Inferior parietal cortex (tissue), 1 donor: Measurements from ENCODE around the gene ARL13B.
"Not testable (repeated sequence)": the region's sequence is repeated elsewhere in the genome, so short reads cannot be mapped to it uniquely, and the experiment has no call there.

ENCODE experiments used
- DNase-seq: peaks from one replicate; pipeline ENCODE4 v3.0.0-alpha.2; 2016; ENCODE audit errors: extremely low spot score

The ARL13B gene

DNA sequence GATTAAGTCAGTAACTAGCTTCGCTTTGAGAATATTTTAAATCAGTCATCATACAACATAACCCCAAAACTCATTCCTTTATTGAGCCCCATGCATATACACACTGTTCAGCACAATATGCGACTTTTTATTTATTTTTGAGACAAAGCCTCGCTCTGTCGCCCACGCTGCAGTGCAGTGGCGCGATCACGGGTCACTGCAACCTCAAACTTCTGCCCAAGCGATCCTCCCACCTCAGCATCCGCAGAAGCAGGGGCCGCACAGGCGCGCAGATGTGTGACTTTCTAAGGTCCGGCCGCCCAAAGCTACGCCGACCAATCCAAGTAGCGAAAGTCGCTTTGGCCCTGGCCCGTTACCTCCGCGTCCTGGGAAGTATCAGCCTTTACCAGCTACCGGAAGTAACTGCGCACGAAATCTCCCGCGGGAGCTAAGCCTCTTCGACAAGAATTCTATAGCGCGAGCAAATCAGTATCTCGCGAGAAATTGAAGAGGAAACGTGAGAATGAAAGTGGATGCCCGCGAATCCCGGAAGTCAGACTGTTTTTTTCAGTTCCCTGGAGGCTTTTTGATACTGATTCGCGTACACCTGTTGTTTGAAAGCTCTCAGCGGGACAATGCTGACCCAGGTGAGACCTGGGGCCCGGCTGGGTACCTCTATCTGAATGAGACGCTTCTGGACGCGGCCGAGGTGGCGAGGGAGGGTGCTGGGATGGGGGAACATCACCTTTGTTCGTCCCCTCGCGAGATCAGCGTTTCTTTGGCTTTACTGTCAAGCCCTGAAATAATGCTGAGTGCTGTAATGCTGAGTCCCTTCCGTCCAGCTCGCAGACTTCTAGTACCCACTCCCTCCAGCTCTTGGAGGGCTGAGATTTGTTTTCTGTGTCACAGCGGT, 82.8 kb downstream of the ARL13B start, which contains the start of the genes DHFR2 and NSUN3:
Gene DHFR2, minus strand, starts transcription at position 404 of the 892 bp plus-strand sequence. CDS start 1,405 bp downstream, outside the sequence.
Gene NSUN3, plus strand, starts transcription at position 549 of the 892 bp plus-strand sequence. Its CDS starts 66 bp downstream, at position 615.
- peak; percentile 92 for DNase-seq

- DNase-seq, result no peak
Observed at GRCh38 chr3:94063496-94064119, 83.7 kb downstream of the ARL13B start.

GRCh38 chr3:94064243-94064860, 84.4 kb downstream of the ARL13B start:
- no peak for DNase-seq

GRCh38 chr3:94065122-94065521, 85.2 kb downstream of the ARL13B start:
- no peak for DNase-seq

DNA sequence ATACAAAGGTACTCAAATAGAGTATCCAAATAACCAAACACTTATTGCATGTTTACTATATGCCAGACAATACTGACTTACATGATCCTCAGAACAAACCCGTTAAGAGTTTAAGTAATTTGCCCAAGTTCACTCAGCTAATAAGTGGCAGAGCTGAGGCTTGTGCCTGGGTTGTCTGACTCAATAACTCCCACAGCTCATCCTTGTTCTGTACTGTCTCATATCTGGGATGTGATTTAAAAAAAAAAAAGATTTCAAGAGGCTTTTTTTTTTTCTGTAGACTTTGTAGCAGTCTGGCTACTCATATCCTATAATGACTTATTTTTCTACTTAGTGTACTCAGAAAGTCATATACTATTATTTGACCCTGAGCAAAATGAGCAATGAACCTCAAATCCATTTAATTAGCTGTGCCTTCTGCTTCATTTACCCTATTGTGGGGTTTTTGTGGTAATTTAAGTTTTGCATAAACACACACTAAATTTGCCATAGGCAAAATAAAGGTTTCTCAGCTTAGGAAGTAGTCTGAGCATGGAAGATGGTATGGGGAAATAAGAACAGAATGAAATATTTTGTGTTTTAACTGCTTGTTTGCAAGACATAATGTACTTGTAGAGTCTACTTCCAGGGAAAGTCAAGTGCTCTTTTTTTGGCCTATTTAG, 86.0 kb downstream of the ARL13B start:
- no peak for DNase-seq

GRCh38 chr3:94066506-94067500, 86.8 kb downstream of the ARL13B start:
- DNase-seq, result no peak

- peak; percentile 53 for DNase-seq
Observed at GRCh38 chr3:94069194-94069813, 89.3 kb downstream of the ARL13B start.

DNA sequence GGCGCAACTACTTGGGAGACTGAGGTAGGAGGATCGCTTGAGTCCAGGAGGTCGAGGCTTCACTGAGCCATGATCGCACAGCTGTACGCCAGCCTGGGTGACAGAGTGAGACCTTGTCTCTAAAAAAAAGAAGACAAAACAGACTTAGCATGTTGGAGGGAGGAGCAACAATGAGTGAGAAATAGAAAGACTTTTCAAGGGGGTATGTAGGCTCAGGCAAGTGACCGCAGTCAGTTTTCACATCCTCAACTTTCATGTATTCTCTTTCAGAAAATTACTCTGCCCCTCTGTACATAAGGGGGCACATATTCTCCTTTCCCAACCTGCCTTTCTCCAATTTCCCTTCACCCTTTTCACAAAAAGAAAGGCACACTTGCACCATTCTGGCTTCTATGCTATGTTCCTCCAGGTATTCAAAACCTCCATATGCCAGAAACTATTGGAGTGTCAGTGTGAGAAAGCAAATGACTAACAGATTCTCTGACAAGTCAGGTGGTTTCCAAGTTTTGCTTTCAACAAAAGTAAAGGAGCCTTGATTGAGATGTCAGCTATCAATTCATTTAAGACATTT, 90.5 kb downstream of the ARL13B start:
- no peak for DNase-seq

GRCh38 chr3:94071713-94072284, 91.8 kb downstream of the ARL13B start:
- no peak for DNase-seq

DNA sequence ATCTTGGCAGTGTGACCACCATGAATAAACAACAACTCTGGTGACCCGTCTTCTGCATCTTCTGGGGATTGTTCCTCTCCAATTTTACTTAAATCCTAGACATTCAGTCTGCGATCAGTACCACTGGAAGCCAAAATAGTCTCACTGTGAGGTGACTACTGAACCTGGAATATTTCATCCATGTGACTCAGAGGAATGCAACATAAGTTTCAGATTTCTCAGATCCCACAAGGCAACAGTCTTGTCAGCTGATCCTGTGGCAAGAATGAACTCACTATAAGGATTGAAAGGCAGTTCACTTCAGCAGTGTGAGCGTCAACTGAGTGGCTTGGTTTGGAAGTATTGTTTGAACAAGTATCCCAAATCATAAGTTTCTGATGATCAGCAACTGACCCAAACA, 96.1 kb downstream of the ARL13B start:
- no peak for DNase-seq

- not testable (repeated sequence) for DNase-seq
Observed at GRCh38 chr3:94080552-94080951, 100.6 kb downstream of the ARL13B start.

DNA sequence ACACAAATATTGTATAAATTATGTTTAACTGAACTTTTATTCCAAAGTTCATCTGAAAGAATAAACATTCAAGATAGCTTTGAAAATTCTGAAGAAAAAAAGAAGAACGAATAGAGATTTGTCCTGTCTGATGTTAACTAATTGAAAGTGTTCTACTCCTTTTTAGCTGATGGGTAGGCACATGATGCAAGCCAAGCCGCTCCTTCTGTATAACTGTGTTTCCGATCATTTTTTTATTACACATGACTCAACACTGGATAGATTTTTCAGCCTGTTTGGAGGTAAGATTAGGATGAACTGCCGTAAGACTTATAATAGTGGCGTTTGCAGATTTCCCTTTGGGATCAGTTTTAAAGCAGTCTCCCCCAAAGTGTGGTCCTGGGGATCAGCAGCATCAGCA, 101.9 kb downstream of the ARL13B start:
- no peak for DNase-seq

- DNase-seq, result no peak
Observed at GRCh38 chr3:94082391-94082937, 102.5 kb downstream of the ARL13B start.

GRCh38 chr3:94083261-94083660, 103.3 kb downstream of the ARL13B start:
- no peak for DNase-seq

DNA sequence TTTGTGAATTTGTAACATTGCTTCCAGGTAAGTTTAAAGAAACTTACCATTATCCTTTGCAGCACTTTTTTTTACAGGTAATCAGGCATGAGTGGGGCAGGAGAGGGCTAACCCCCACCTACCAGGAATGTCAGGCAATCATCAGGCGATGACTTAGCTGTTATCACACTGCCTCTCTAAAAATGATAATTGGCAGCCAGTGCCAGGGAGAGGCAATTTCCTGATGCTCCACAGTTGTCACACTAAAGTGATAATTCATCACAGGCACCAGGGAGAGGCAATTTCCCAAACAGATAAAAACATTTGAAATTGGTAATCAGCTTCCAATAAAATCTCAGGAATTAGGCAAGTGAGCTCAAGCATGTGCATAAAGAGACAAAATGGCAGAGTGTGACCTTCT, 109.2 kb downstream of the ARL13B start:
- DNase-seq, result no peak

GRCh38 chr3:94092086-94092485, 112.1 kb downstream of the ARL13B start:
- no peak for DNase-seq

DNA sequence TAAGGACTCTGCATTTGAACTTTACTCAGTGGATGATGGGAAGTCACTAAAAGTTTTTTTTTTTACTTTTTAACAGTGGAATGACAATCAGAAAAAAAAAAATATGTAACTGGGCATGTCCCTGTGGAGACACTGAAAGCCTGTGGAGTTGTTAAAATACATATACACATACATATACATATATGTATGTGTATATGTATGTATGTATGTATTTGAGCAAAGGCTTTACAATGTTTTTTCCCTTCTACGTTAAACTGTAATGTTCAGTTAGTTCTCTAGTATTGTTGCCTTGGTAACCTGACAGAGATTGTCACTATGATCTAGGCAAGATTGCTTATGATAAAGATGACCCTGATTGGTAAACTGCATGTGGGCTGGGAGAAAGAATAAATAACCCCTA, 113.2 kb downstream of the ARL13B start:
- no peak for DNase-seq

DNA sequence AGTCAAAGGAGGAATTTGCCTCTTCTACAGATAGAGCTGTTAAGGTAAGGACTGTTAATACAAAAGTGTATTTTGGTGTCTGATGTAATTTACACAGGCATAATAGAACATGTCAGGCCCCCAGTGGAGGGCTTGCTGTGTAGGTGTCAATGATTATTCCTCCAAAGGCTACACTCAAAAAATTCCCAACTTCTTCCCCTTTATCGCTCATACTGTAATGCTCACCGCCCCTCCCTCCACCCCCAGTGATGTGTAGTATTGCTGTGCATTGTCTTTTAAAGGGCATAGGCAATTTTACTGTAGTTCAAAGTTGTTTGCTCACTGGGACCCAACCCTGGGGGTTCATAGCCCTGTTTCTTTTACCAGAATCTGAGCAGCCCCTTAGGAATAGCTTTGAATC, 115.2 kb downstream of the ARL13B start:
- no peak for DNase-seq

GRCh38 chr3:94098452-94098851, 118.5 kb downstream of the ARL13B start:
- no peak for DNase-seq
